Measurements from ENCODE around the gene DOCK3.
A peak's percentile ranks its signal among the peaks of the same experiment; 100 is the strongest.
"Not testable (repeated sequence)": the region's sequence is repeated elsewhere in the genome, so short reads cannot be mapped to it uniquely, and the experiment has no call there.

The DOCK3 gene

GRCh38 chr3:51361746-51362145 lies 687.0 kb downstream of the DOCK3 start:
- H3K4me3 ChIP-seq (ENCODE audit: low read depth, low read length), result no peak overlapping the region
- DNase-seq (ENCODE audit: low read depth), result no peak

GRCh38 chr3:51362476-51362875 lies 687.7 kb downstream of the DOCK3 start:
- H3K4me3 ChIP-seq (ENCODE audit: low read depth, low read length), result no peak overlapping the region
- DNase-seq (ENCODE audit: low read depth), result no peak

GRCh38 chr3:51368276-51368675 lies 693.5 kb downstream of the DOCK3 start:
- not testable (repeated sequence) for DNase-seq (ENCODE audit: low read depth); H3K4me3 ChIP-seq (ENCODE audit: low read depth, low read length)

GRCh38 chr3:51371943-51372557 lies 697.3 kb downstream of the DOCK3 start:
- no peak overlapping the region for H3K4me3 ChIP-seq (ENCODE audit: low read depth, low read length)
- DNase-seq (ENCODE audit: low read depth), result peak; percentile 25

- H3K4me3 ChIP-seq (ENCODE audit: low read depth, low read length), result no peak overlapping the region
- no peak for DNase-seq (ENCODE audit: low read depth)
Observed at GRCh38 chr3:51373658-51374421, 699.1 kb downstream of the DOCK3 start.

- H3K4me3 ChIP-seq (ENCODE audit: low read depth, low read length), result no peak overlapping the region
- no peak for DNase-seq (ENCODE audit: low read depth)
Observed at GRCh38 chr3:51374456-51374855, 699.7 kb downstream of the DOCK3 start.

- H3K4me3 ChIP-seq (ENCODE audit: low read depth, low read length), result no peak overlapping the region
- no peak for DNase-seq (ENCODE audit: low read depth)
Observed at GRCh38 chr3:51375136-51375535, 700.4 kb downstream of the DOCK3 start.

- DNase-seq (ENCODE audit: low read depth), result no peak
- H3K4me3 ChIP-seq (ENCODE audit: low read depth, low read length), result no peak overlapping the region
Observed at GRCh38 chr3:51375571-51375970, 700.8 kb downstream of the DOCK3 start.

- no peak for DNase-seq (ENCODE audit: low read depth)
Observed at GRCh38 chr3:51378065-51378464, 703.3 kb downstream of the DOCK3 start.

GRCh38 chr3:51378726-51379125 lies 704.0 kb downstream of the DOCK3 start:
- no peak for DNase-seq (ENCODE audit: low read depth)
- H3K4me3 ChIP-seq (ENCODE audit: low read depth, low read length), result no peak overlapping the region

More at GRCh38 chr3:51378065-51378464, 703.3 kb downstream of the DOCK3 start:
- H3K4me3 ChIP-seq (ENCODE audit: low read depth, low read length), result no peak overlapping the region

- H3K4me3 ChIP-seq (ENCODE audit: low read depth, low read length), result no peak overlapping the region
- no peak for DNase-seq (ENCODE audit: low read depth)
Observed at GRCh38 chr3:51379301-51379700, 704.6 kb downstream of the DOCK3 start.

GRCh38 chr3:51379746-51380455 lies 705.2 kb downstream of the DOCK3 start:
- DNase-seq (ENCODE audit: low read depth), result no peak
- no peak overlapping the region for H3K4me3 ChIP-seq (ENCODE audit: low read depth, low read length)

GRCh38 chr3:51380601-51381332 lies 706.0 kb downstream of the DOCK3 start:
- DNase-seq (ENCODE audit: low read depth), result no peak
- no peak overlapping the region for H3K4me3 ChIP-seq (ENCODE audit: low read depth, low read length)

- DNase-seq (ENCODE audit: low read depth), result no peak
- no peak overlapping the region for H3K4me3 ChIP-seq (ENCODE audit: low read depth, low read length)
Observed at GRCh38 chr3:51381333-51381705, 706.6 kb downstream of the DOCK3 start.

- H3K4me3 ChIP-seq (ENCODE audit: low read depth, low read length), result no peak overlapping the region
- no peak for DNase-seq (ENCODE audit: low read depth)
Observed at GRCh38 chr3:51382076-51382745, 707.5 kb downstream of the DOCK3 start.

GRCh38 chr3:51382947-51383578 lies 708.3 kb downstream of the DOCK3 start:
- DNase-seq (ENCODE audit: low read depth), result no peak
- H3K4me3 ChIP-seq (ENCODE audit: low read depth, low read length), result no peak overlapping the region

- no peak for DNase-seq (ENCODE audit: low read depth)
- peak overlapping the region; percentile 94 for H3K4me3 ChIP-seq (ENCODE audit: low read depth, low read length)
Observed at GRCh38 chr3:51384055-51384725, 709.5 kb downstream of the DOCK3 start.

GRCh38 chr3:51384726-51385473 lies 710.2 kb downstream of the DOCK3 start, which contains the start of gene MANF:
Gene MANF, plus strand, starts transcription at chr3:51385291. Its CDS starts 52 bp downstream, at chr3:51385343.
- H3K4me3 ChIP-seq (ENCODE audit: low read depth, low read length), result peak within 1 kb of the TSS; percentile 94
- peak; percentile 94 for DNase-seq (ENCODE audit: low read depth)

Measured in skeletal muscle cell (primary cell).